Stimulated activated memory B cell treated with anti-CD40 and anti-IgM and Interleukin-4, amounts not matched to agents 10 μg/mL and 1 μg/mL and 100 μg/mL, for 72 hours (primary cell): ENCODE data around the gene MFSD6.

Experiments used
- ATAC-seq: fragments of 150-1000 bp; cut with Tn5 transposase; 2 replicates; pipeline ENCODE4 v1.10.0; 2021
- H3K27ac Mint-ChIP-seq: one replicate; pipeline ENCODE4 v1.8.0; 2022; ENCODE audit warnings: mild to moderate bottlenecking, mixed read lengths
- H3K27me3 Mint-ChIP-seq: one replicate; pipeline ENCODE4 v1.8.0; 2022; ENCODE audit warnings: mixed read lengths
- H3K36me3 Mint-ChIP-seq: one replicate; pipeline ENCODE4 v1.8.0; 2022; ENCODE audit warnings: mixed read lengths
- H3K4me1 Mint-ChIP-seq: one replicate; pipeline ENCODE4 v1.8.0; 2022; ENCODE audit warnings: mixed read lengths
- H3K4me3 Mint-ChIP-seq: one replicate; pipeline ENCODE4 v1.8.0; 2022; ENCODE audit warnings: mild to moderate bottlenecking, moderate library complexity, mixed read lengths
- H3K9me3 Mint-ChIP-seq: one replicate; pipeline ENCODE4 v1.8.0; 2022; ENCODE audit warnings: mixed read lengths

The MFSD6 gene

GRCh38 chr2:190380962-190381412, 27.2 kb upstream of the MFSD6 start:
- Mint-ChIP-seq H3K4me1 (no peaks in the 10 kb centered on the region), H3K27ac (no peak overlapping the region), H3K4me3 (no peak overlapping the region), H3K36me3 (no peaks in the 10 kb centered on the region), H3K9me3 (peaks cover 4% of the 10 kb centered on the region), H3K27me3 (no peaks in the 10 kb centered on the region)
- ATAC-seq, result no peak

- no peak overlapping the region for H3K27ac Mint-ChIP-seq
- no peaks in the 10 kb centered on the region for H3K36me3 Mint-ChIP-seq
- H3K9me3 Mint-ChIP-seq, result no peaks in the 10 kb centered on the region
- peak; percentile 73 for ATAC-seq
- no peaks in the 10 kb centered on the region for H3K27me3 Mint-ChIP-seq
- no peaks in the 10 kb centered on the region for H3K4me1 Mint-ChIP-seq
- no peak overlapping the region for H3K4me3 Mint-ChIP-seq
These were observed 25.3 kb upstream of the MFSD6 start for GRCh38 chr2:190382851-190383250.

GRCh38 chr2:190387422-190387821, 20.7 kb upstream of the MFSD6 start:
- Mint-ChIP-seq H3K36me3 (no peaks in the 10 kb centered on the region), H3K9me3 (no peaks in the 10 kb centered on the region), H3K4me1 (no peaks in the 10 kb centered on the region), H3K27me3 (peaks cover 10% of the 10 kb centered on the region), H3K4me3 (no peak overlapping the region), H3K27ac (no peak overlapping the region)
- no peak for ATAC-seq

- H3K4me3 Mint-ChIP-seq, result no peak overlapping the region
- H3K27me3 Mint-ChIP-seq, result peaks cover 11% of the 10 kb centered on the region
- no peaks in the 10 kb centered on the region for H3K9me3 Mint-ChIP-seq
- H3K4me1 Mint-ChIP-seq, result no peaks in the 10 kb centered on the region
- no peak overlapping the region for H3K27ac Mint-ChIP-seq
- no peaks in the 10 kb centered on the region for H3K36me3 Mint-ChIP-seq
- no peak for ATAC-seq
These were observed 11.9 kb upstream of the MFSD6 start for GRCh38 chr2:190396271-190396670.

GRCh38 chr2:190402986-190403603, 5.1 kb upstream of the MFSD6 start:
- no peak for ATAC-seq
- Mint-ChIP-seq H3K4me3 (no peak overlapping the region), H3K27ac (no peak overlapping the region), H3K27me3 (no peaks in the 10 kb centered on the region), H3K9me3 (no peaks in the 10 kb centered on the region), H3K4me1 (no peaks in the 10 kb centered on the region), H3K36me3 (no peaks in the 10 kb centered on the region)

GRCh38 chr2:190404487-190404886, 3.7 kb upstream of the MFSD6 start:
- Mint-ChIP-seq H3K27ac (no peak overlapping the region), H3K4me1 (peaks cover 2% of the 10 kb centered on the region), H3K36me3 (no peaks in the 10 kb centered on the region), H3K4me3 (no peak overlapping the region), H3K27me3 (no peaks in the 10 kb centered on the region), H3K9me3 (no peaks in the 10 kb centered on the region)
- no peak for ATAC-seq

- H3K4me1 Mint-ChIP-seq, result peaks cover 7% of the 10 kb centered on the region
- no peak overlapping the region for H3K4me3 Mint-ChIP-seq
- H3K27ac Mint-ChIP-seq, result no peak overlapping the region
- ATAC-seq, result no peak
- no peaks in the 10 kb centered on the region for H3K36me3 Mint-ChIP-seq
- no peaks in the 10 kb centered on the region for H3K9me3 Mint-ChIP-seq
- H3K27me3 Mint-ChIP-seq, result no peaks in the 10 kb centered on the region
These were observed 3.1 kb upstream of the MFSD6 start for GRCh38 chr2:190405070-190405469.

GRCh38 chr2:190405995-190406394, 2.2 kb upstream of the MFSD6 start:
- H3K27me3 Mint-ChIP-seq, result no peaks in the 10 kb centered on the region
- H3K4me1 Mint-ChIP-seq, result peaks cover 10% of the 10 kb centered on the region
- no peak for ATAC-seq

GRCh38 chr2:190406805-190407204, 1.4 kb upstream of the MFSD6 start:
- H3K27me3 Mint-ChIP-seq, result no peaks in the 10 kb centered on the region
- H3K9me3 Mint-ChIP-seq, result no peaks in the 10 kb centered on the region
- peaks cover 18% of the 10 kb centered on the region for H3K4me1 Mint-ChIP-seq
- no peak overlapping the region for H3K27ac Mint-ChIP-seq
- no peaks in the 10 kb centered on the region for H3K36me3 Mint-ChIP-seq
- H3K4me3 Mint-ChIP-seq, result no peak overlapping the region
- ATAC-seq, result no peak

More at GRCh38 chr2:190405995-190406394, 2.2 kb upstream of the MFSD6 start:
- Mint-ChIP-seq H3K9me3 (no peaks in the 10 kb centered on the region), H3K4me3 (no peak overlapping the region), H3K36me3 (no peaks in the 10 kb centered on the region), H3K27ac (no peak overlapping the region)

GRCh38 chr2:190407246-190407661, 901 bp upstream of the MFSD6 start:
- H3K27ac Mint-ChIP-seq, result peak overlapping the region; percentile 63
- peak overlapping the region; percentile 68 for H3K4me3 Mint-ChIP-seq
- no peaks in the 10 kb centered on the region for H3K9me3 Mint-ChIP-seq
- no peaks in the 10 kb centered on the region for H3K27me3 Mint-ChIP-seq
- H3K36me3 Mint-ChIP-seq, result no peaks in the 10 kb centered on the region
- H3K4me1 Mint-ChIP-seq, result peaks cover 20% of the 10 kb centered on the region
- ATAC-seq, result no peak

GRCh38 chr2:190408538-190409271, 550 bp downstream of the MFSD6 start:
- no peaks in the 10 kb centered on the region for H3K9me3 Mint-ChIP-seq
- peak overlapping the region; percentile 85 for H3K27ac Mint-ChIP-seq
- H3K36me3 Mint-ChIP-seq, result no peaks in the 10 kb centered on the region
- peaks cover 31% of the 10 kb centered on the region for H3K4me1 Mint-ChIP-seq
- ATAC-seq, result peak; percentile 79
- H3K4me3 Mint-ChIP-seq, result peak overlapping the region; percentile 82
- no peaks in the 10 kb centered on the region for H3K27me3 Mint-ChIP-seq

GRCh38 chr2:190409616-190410015, 1.5 kb downstream of the MFSD6 start:
- peaks cover 34% of the 10 kb centered on the region for H3K4me1 Mint-ChIP-seq
- H3K9me3 Mint-ChIP-seq, result no peaks in the 10 kb centered on the region
- H3K4me3 Mint-ChIP-seq, result peak overlapping the region; percentile 2
- H3K36me3 Mint-ChIP-seq, result no peaks in the 10 kb centered on the region
- ATAC-seq, result no peak
- H3K27me3 Mint-ChIP-seq, result no peaks in the 10 kb centered on the region
- H3K27ac Mint-ChIP-seq, result peak overlapping the region; percentile 85

- Mint-ChIP-seq H3K36me3 (no peaks in the 10 kb centered on the region), H3K9me3 (no peaks in the 10 kb centered on the region), H3K4me1 (peaks cover 34% of the 10 kb centered on the region), H3K4me3 (no peak overlapping the region), H3K27ac (peak overlapping the region; percentile 85), H3K27me3 (no peaks in the 10 kb centered on the region)
- ATAC-seq, result no peak
These were observed 2.0 kb downstream of the MFSD6 start for GRCh38 chr2:190410166-190410565.

GRCh38 chr2:190412966-190413365, 4.8 kb downstream of the MFSD6 start:
- peak overlapping the region; percentile 14 for H3K27ac Mint-ChIP-seq
- no peaks in the 10 kb centered on the region for H3K9me3 Mint-ChIP-seq
- H3K4me3 Mint-ChIP-seq, result no peak overlapping the region
- ATAC-seq, result no peak
- H3K36me3 Mint-ChIP-seq, result peaks cover 7% of the 10 kb centered on the region
- H3K4me1 Mint-ChIP-seq, result peaks cover 41% of the 10 kb centered on the region
- H3K27me3 Mint-ChIP-seq, result no peaks in the 10 kb centered on the region

GRCh38 chr2:190413421-190413820, 5.3 kb downstream of the MFSD6 start:
- Mint-ChIP-seq H3K36me3 (peaks cover 7% of the 10 kb centered on the region), H3K4me3 (no peak overlapping the region), H3K9me3 (no peaks in the 10 kb centered on the region), H3K27me3 (no peaks in the 10 kb centered on the region), H3K27ac (peak overlapping the region; percentile 14), H3K4me1 (peaks cover 41% of the 10 kb centered on the region)
- peak; percentile 25 for ATAC-seq

- no peak for ATAC-seq
- Mint-ChIP-seq H3K27ac (peak overlapping the region; percentile 36), H3K4me3 (no peak overlapping the region), H3K36me3 (peaks cover 7% of the 10 kb centered on the region), H3K27me3 (no peaks in the 10 kb centered on the region), H3K4me1 (peaks cover 32% of the 10 kb centered on the region), H3K9me3 (no peaks in the 10 kb centered on the region)
These were observed 7.1 kb downstream of the MFSD6 start for GRCh38 chr2:190415251-190415650.
